Activated naive CD8-positive, alpha-beta T cell treated with anti-CD3 and anti-CD28 coated beads for 36 hours (primary cell): ENCODE data around the gene GAA. TPM values are rescaled to one million over a fixed set of nuclear protein-coding genes. Genes with fewer than 3 reads are reported as not detected.

ENCODE experiments used
- DNase-seq: peaks from one replicate; pipeline ENCODE4 v3.0.0; 2021
- H3K27ac Mint-ChIP-seq: one replicate; pipeline ENCODE4 v1.8.0; 2022; ENCODE audit warnings: mild to moderate bottlenecking, moderate library complexity, mixed read lengths
- H3K27me3 Mint-ChIP-seq: one replicate; pipeline ENCODE4 v1.8.0; 2022; ENCODE audit warnings: mild to moderate bottlenecking, mixed read lengths
- H3K36me3 Mint-ChIP-seq: one replicate; pipeline ENCODE4 v1.8.0; 2021; ENCODE audit warnings: mild to moderate bottlenecking, mixed read lengths
- H3K4me1 Mint-ChIP-seq: one replicate; pipeline ENCODE4 v1.8.0; 2021; ENCODE audit warnings: mixed read lengths
- H3K4me3 Mint-ChIP-seq: one replicate; pipeline ENCODE4 v1.8.0; 2022; ENCODE audit warnings: mild to moderate bottlenecking, moderate library complexity, mixed read lengths
- H3K9me3 Mint-ChIP-seq: one replicate; pipeline ENCODE4 v1.8.0; 2022; ENCODE audit warnings: mixed read lengths
- total RNA-seq, 2 experiments: library from RNA; stranded (reverse); gene quantifications; one replicate each; pipeline ENCODE4 v1.2.3, GENCODE V29; 2021

GAA gene
- total RNA-seq, 2 experiments from 2014 or later: 39.3 to 43.9 TPM

- H3K4me1 Mint-ChIP-seq: no peaks in the 10 kb centered on the region
- H3K4me3 Mint-ChIP-seq: no peak overlapping the region
- peaks cover 6% of the 10 kb centered on the region for H3K9me3 Mint-ChIP-seq
- H3K36me3 Mint-ChIP-seq: peaks cover 5% of the 10 kb centered on the region
- DNase-seq: no peak
- no peak overlapping the region for H3K27ac Mint-ChIP-seq
- no peaks in the 10 kb centered on the region for H3K27me3 Mint-ChIP-seq
Measured at GRCh38 chr17:80116276-80116920, 15.0 kb downstream of the GAA start.

GRCh38 chr17:80116921-80117380 is 15.6 kb downstream of the GAA start:
- Mint-ChIP-seq H3K27ac (no peak overlapping the region), H3K9me3 (peaks cover 6% of the 10 kb centered on the region), H3K4me1 (no peaks in the 10 kb centered on the region), H3K27me3 (no peaks in the 10 kb centered on the region), H3K36me3 (peaks cover 5% of the 10 kb centered on the region), H3K4me3 (no peak overlapping the region)
- no peak for DNase-seq

DNA sequence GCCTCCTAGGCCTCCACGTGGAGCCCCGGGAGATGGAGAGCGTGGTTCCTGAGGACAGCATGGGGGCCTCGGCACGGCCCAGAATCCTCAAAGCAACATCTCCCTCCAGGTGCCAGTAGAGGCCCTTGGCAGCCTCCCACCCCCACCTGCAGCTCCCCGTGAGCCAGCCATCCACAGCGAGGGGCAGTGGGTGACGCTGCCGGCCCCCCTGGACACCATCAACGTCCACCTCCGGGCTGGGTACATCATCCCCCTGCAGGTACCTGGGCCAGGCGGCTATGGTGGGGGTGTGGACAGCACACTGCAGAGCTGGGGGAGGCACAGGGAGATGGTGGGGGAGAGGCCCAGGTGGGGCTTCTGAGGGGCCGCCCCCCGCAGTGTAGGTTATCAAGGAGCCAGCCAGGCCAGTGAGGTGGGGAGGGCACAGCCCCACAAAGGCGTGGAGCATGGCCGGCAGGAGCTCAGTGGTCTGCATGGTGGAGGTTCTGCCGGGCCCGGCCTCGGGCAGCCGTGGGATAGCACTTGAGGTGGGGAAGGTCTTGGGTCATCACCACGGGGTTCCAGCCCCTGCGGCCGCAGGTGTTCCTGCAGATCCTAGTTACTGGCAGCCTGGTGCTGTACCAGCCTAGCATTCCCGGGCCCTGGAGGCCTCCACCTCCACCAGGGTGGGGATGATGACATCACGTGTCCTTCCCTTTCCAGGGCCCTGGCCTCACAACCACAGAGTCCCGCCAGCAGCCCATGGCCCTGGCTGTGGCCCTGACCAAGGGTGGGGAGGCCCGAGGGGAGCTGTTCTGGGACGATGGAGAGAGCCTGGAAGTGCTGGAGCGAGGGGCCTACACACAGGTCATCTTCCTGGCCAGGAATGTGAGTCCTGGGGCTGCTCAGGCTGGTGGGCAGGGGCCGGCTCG is 16.4 kb downstream of the GAA start:
- H3K4me3 Mint-ChIP-seq: no peak overlapping the region
- H3K4me1 Mint-ChIP-seq: no peaks in the 10 kb centered on the region
- peaks cover 6% of the 10 kb centered on the region for H3K9me3 Mint-ChIP-seq
- no peak overlapping the region for H3K27ac Mint-ChIP-seq
- no peak for DNase-seq
- peaks cover 4% of the 10 kb centered on the region for H3K36me3 Mint-ChIP-seq
- H3K27me3 Mint-ChIP-seq: no peaks in the 10 kb centered on the region

- H3K9me3 Mint-ChIP-seq: peaks cover 6% of the 10 kb centered on the region
- no peaks in the 10 kb centered on the region for H3K27me3 Mint-ChIP-seq
- no peak for DNase-seq
- no peaks in the 10 kb centered on the region for H3K4me1 Mint-ChIP-seq
- no peak overlapping the region for H3K27ac Mint-ChIP-seq
- H3K4me3 Mint-ChIP-seq: no peak overlapping the region
- peaks cover 4% of the 10 kb centered on the region for H3K36me3 Mint-ChIP-seq
Measured at GRCh38 chr17:80118601-80119270, 17.4 kb downstream of the GAA start.

GRCh38 chr17:80119271-80119791 is 17.9 kb downstream of the GAA start:
- H3K9me3 Mint-ChIP-seq: peaks cover 6% of the 10 kb centered on the region
- no peak overlapping the region for H3K4me3 Mint-ChIP-seq
- peaks cover 4% of the 10 kb centered on the region for H3K27me3 Mint-ChIP-seq
- DNase-seq: no peak
- H3K36me3 Mint-ChIP-seq: peaks cover 4% of the 10 kb centered on the region
- no peaks in the 10 kb centered on the region for H3K4me1 Mint-ChIP-seq
- no peak overlapping the region for H3K27ac Mint-ChIP-seq

DNA sequence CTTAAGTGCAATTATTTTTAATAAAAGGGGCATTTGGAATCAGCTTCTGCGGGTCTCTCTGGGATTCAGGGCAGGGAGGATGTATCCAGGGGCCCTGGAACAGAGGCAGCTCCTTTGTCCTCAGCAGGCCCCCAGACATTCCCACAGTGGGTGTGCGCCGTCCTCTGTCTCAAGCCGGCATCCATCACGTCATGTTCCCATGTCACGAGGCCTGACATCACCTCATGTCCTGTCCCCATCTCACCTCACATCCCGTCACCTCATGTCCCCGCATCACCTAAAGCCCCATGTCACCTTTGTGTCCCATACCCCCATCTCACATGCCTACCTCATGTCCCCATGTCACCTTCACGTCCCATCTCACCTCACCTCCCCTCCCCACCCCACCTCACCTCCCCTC is 18.5 kb downstream of the GAA start:
- Mint-ChIP-seq H3K27me3 (peaks cover 6% of the 10 kb centered on the region), H3K9me3 (peaks cover 5% of the 10 kb centered on the region), H3K4me3 (no peak overlapping the region), H3K36me3 (peaks cover 4% of the 10 kb centered on the region), H3K4me1 (no peaks in the 10 kb centered on the region), H3K27ac (no peak overlapping the region)
- DNase-seq: no peak

GRCh38 chr17:80122026-80122575 is 20.7 kb downstream of the GAA start:
- no peaks in the 10 kb centered on the region for H3K4me1 Mint-ChIP-seq
- no peak overlapping the region for H3K27ac Mint-ChIP-seq
- DNase-seq: no peak
- H3K27me3 Mint-ChIP-seq: peaks cover 9% of the 10 kb centered on the region
- H3K4me3 Mint-ChIP-seq: no peak overlapping the region
- H3K36me3 Mint-ChIP-seq: no peaks in the 10 kb centered on the region
- H3K9me3 Mint-ChIP-seq: no peaks in the 10 kb centered on the region

DNA sequence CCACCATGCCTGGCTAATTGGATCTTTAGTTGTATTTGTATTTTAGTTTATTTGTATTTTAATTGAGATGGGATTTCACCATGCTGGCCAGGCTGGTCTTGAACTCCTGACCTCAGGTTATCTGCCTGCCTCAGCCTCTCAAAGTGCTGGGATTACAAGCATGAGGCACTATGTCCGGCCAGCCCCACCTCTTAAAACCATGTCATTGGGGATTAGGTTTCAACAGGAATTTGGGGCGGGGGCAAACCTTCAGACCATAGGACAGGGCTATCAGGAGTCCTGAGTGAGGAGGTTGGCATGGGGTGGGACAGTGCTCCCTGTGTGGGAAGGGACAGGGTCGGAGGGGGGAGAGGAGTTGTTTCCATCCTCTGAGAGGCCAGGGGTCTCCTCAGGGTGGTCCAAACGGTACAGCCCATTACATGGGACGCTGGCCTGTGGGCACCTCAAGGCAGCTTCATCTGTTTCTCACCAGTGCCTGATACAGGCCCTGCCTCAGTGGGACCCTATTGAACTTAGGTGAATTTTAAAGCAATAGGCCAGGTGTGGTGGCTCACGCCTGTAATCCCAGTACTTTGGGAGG is 21.6 kb downstream of the GAA start:
- Mint-ChIP-seq H3K27ac (no peak overlapping the region), H3K4me3 (no peak overlapping the region), H3K9me3 (no peaks in the 10 kb centered on the region), H3K36me3 (no peaks in the 10 kb centered on the region), H3K4me1 (no peaks in the 10 kb centered on the region), H3K27me3 (peaks cover 9% of the 10 kb centered on the region)
- no peak for DNase-seq

GRCh38 chr17:80123791-80124190 is 22.4 kb downstream of the GAA start:
- H3K4me3 Mint-ChIP-seq: no peak overlapping the region
- H3K4me1 Mint-ChIP-seq: no peaks in the 10 kb centered on the region
- no peaks in the 10 kb centered on the region for H3K36me3 Mint-ChIP-seq
- DNase-seq: no peak
- no peak overlapping the region for H3K27ac Mint-ChIP-seq
- H3K9me3 Mint-ChIP-seq: no peaks in the 10 kb centered on the region
- peaks cover 12% of the 10 kb centered on the region for H3K27me3 Mint-ChIP-seq

- no peak for DNase-seq
- no peaks in the 10 kb centered on the region for H3K9me3 Mint-ChIP-seq
- no peaks in the 10 kb centered on the region for H3K4me1 Mint-ChIP-seq
- no peak overlapping the region for H3K27ac Mint-ChIP-seq
- no peaks in the 10 kb centered on the region for H3K36me3 Mint-ChIP-seq
- H3K4me3 Mint-ChIP-seq: no peak overlapping the region
- H3K27me3 Mint-ChIP-seq: peaks cover 17% of the 10 kb centered on the region
Measured at GRCh38 chr17:80124351-80124981, 23.1 kb downstream of the GAA start.

GRCh38 chr17:80125656-80126448 is 24.5 kb downstream of the GAA start:
- peaks cover 17% of the 10 kb centered on the region for H3K27me3 Mint-ChIP-seq
- no peak overlapping the region for H3K27ac Mint-ChIP-seq
- H3K36me3 Mint-ChIP-seq: no peaks in the 10 kb centered on the region
- DNase-seq: no peak
- no peaks in the 10 kb centered on the region for H3K4me1 Mint-ChIP-seq
- no peak overlapping the region for H3K4me3 Mint-ChIP-seq
- H3K9me3 Mint-ChIP-seq: no peaks in the 10 kb centered on the region

GRCh38 chr17:80126449-80126715 is 25.0 kb downstream of the GAA start:
- Mint-ChIP-seq H3K4me3 (no peak overlapping the region), H3K27ac (no peak overlapping the region), H3K27me3 (peaks cover 17% of the 10 kb centered on the region), H3K4me1 (no peaks in the 10 kb centered on the region), H3K9me3 (no peaks in the 10 kb centered on the region), H3K36me3 (no peaks in the 10 kb centered on the region)
- DNase-seq: no peak

DNA sequence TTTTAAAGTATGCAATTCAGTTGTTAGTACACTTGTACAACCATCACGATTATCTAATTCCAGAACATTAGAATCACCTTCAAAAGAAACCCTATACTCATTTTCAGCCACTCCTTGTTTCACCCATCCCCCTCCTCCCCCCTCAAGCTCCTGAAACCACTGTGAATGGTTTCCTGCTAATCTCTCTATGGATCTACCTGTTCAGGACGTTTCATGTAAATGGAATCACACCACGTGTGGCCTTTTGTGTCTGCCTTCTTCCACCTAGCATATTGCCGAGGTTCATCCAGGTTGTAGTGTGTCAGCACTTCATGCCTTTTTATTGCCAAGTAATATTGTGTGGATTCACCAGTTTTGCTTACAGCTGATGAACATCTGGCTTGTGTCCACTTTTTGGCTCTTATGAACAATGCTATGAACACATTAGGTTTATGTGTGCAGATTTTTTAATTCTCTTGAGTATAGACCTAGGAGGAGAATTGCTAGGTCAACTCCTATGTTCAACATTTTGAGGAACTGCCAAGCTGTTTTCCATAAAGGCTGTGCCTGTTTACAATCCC is 27.7 kb downstream of the GAA start:
- no peak overlapping the region for H3K4me3 Mint-ChIP-seq
- DNase-seq: no peak
- no peak overlapping the region for H3K27ac Mint-ChIP-seq
- no peaks in the 10 kb centered on the region for H3K9me3 Mint-ChIP-seq
- H3K36me3 Mint-ChIP-seq: peaks cover 11% of the 10 kb centered on the region
- peaks cover 1% of the 10 kb centered on the region for H3K4me1 Mint-ChIP-seq
- H3K27me3 Mint-ChIP-seq: peaks cover 15% of the 10 kb centered on the region
